Measurements from ENCODE around the gene MICB.

Gene MICB

GRCh38 chr6:31556307-31556706, 58.4 kb downstream of the MICB start:
- no peak overlapping the region for H3K27ac ChIP-seq (ENCODE audit: extremely low read depth, low read depth, low read length)
- H3K9me3 ChIP-seq (ENCODE audit: control insufficient read depth, insufficient read depth, low read depth, low read length) = no peaks in the 10 kb centered on the region
- H3K4me1 ChIP-seq (ENCODE audit: control insufficient read depth, insufficient read depth, low read length) = no peaks in the 10 kb centered on the region
- CTCF ChIA-PET = interaction anchor here (0.5 to 2.7 kb wide), 5 partner anchors 10 to 173 kb away, joined by 3 to 14 read pairs (median 3); partner anchors contain the start of genes ATP6V1G2, DDAH2 and TNF
- H3K4me3 ChIP-seq (ENCODE audit: low read depth, low read length) = no peak overlapping the region
- POLR2A ChIA-PET = no interaction called here
- peaks cover 26 to 78% of the 10 kb centered on the region in 2 experiments; a peak in 2 of 3 replicates for H3K36me3 ChIP-seq (ENCODE audit: control insufficient read depth in 2 of 2, insufficient read depth in 1 of 2, low read length in 2 of 2)
- TF ChIP-seq ZNF513 (tag by site-specific recombination; IDR thresholded peaks at IDR 0.05) (no peak), ZNF2 (tag by site-specific recombination; IDR thresholded peaks at IDR 0.05) (no peak), ZNF48 (tag by site-specific recombination; IDR thresholded peaks at IDR 0.05) (no peak), ZNF658 (tag by site-specific recombination; IDR thresholded peaks at IDR 0.05) (no peak)

- ChIA-PET POLR2A (interaction anchor here (0.7 kb wide), 1 partner anchor 11 kb away, joined by 3 read pairs; the partner anchor contains the start of gene ATP6V1G2), CTCF (interaction anchor here (0.6 to 4.1 kb wide), 6 partner anchors 9 to 64 kb away, joined by 3 to 29 read pairs (median 6); no protein-coding TSS in a partner anchor)
- H3K27ac ChIP-seq (ENCODE audit: extremely low read depth, low read depth, low read length) = no peak overlapping the region
- peaks cover 21 to 70% of the 10 kb centered on the region in 2 experiments; a peak in 2 of 3 replicates for H3K36me3 ChIP-seq (ENCODE audit: control insufficient read depth in 2 of 2, insufficient read depth in 1 of 2, low read length in 2 of 2)
- no peaks in the 10 kb centered on the region for H3K4me1 ChIP-seq (ENCODE audit: control insufficient read depth, insufficient read depth, low read length)
- no peak overlapping the region for H3K4me3 ChIP-seq (ENCODE audit: low read depth, low read length)
- TF ChIP-seq MYNN (tag by site-specific recombination; IDR thresholded peaks at IDR 0.05; ENCODE audit: borderline replicate concordance) (no peak), ZNF18 (tag by site-specific recombination; IDR thresholded peaks at IDR 0.05) (no peak), ZNF155 (tag by site-specific recombination; IDR thresholded peaks at IDR 0.05) (no peak), ZNF513 (tag by site-specific recombination; IDR thresholded peaks at IDR 0.05) (no peak), HOXD13 (CRISPR knock-in tag; IDR thresholded peaks at IDR 0.05; ENCODE audit: borderline replicate concordance) (no peak), BCL6B (tag by site-specific recombination; IDR thresholded peaks at IDR 0.05) (no peak), ZNF398 (tag by site-specific recombination; IDR thresholded peaks at IDR 0.05) (no peak), ZNF266 (tag by site-specific recombination; IDR thresholded peaks at IDR 0.05; ENCODE audit: low read depth) (no peak), ZBTB6 (tag by site-specific recombination; IDR thresholded peaks at IDR 0.05) (no peak), ZIC2 (tag by site-specific recombination; IDR thresholded peaks at IDR 0.05) (no peak), ZNF19 (tag by site-specific recombination; IDR thresholded peaks at IDR 0.05; ENCODE audit: low read depth) (no peak)
- H3K9me3 ChIP-seq (ENCODE audit: control insufficient read depth, insufficient read depth, low read depth, low read length) = no peaks in the 10 kb centered on the region
These were observed 59.7 kb downstream of the MICB start for GRCh38 chr6:31557443-31558317.
